ENCODE results near the gene CCNK. TPM values are rescaled to one million over a fixed set of nuclear protein-coding genes. Genes with fewer than 3 reads are reported as not detected.

CCNK gene
- total RNA-seq, 1 experiment from 2014 or later: 84.7 TPM

- TF ChIP-seq AFF4 (CRISPR knock-in tag; IDR thresholded peaks at IDR 0.05; ENCODE audit: borderline replicate concordance): no peak
- TF ChIP-seq ZNF281 (CRISPR knock-in tag; IDR thresholded peaks at IDR 0.05): no peak
- no peak for TF ChIP-seq MXD4 (CRISPR knock-in tag; IDR thresholded peaks at IDR 0.05; ENCODE audit: borderline replicate concordance)
- TF ChIP-seq ESRRA (CRISPR knock-in tag; IDR thresholded peaks at IDR 0.05; ENCODE audit: borderline replicate concordance): no peak
- TF ChIP-seq CDX4 (CRISPR knock-in tag; IDR thresholded peaks at IDR 0.05; ENCODE audit: borderline replicate concordance): no peak
- no peak for TF ChIP-seq ZNF317 (CRISPR knock-in tag; IDR thresholded peaks at IDR 0.05; ENCODE audit: borderline replicate concordance, low read depth)
- TF ChIP-seq PRRX2 (CRISPR knock-in tag; IDR thresholded peaks at IDR 0.05): no peak
- TF ChIP-seq SP1 (CRISPR knock-in tag; conservative IDR thresholded peaks at IDR 0.05): peak; percentile 87
- TF ChIP-seq ZNF121 (CRISPR knock-in tag; IDR thresholded peaks at IDR 0.05): no peak
- TF ChIP-seq HMGA2 (CRISPR knock-in tag; IDR thresholded peaks at IDR 0.05): no peak
- TF ChIP-seq OVOL2 (CRISPR knock-in tag; IDR thresholded peaks at IDR 0.05; ENCODE audit: borderline replicate concordance): no peak
- TF ChIP-seq FOXJ3 (CRISPR knock-in tag; IDR thresholded peaks at IDR 0.05; ENCODE audit: borderline replicate concordance): no peak
- TF ChIP-seq USF2 (CRISPR knock-in tag; IDR thresholded peaks at IDR 0.05): no peak
- TF ChIP-seq ZMAT4 (CRISPR knock-in tag; IDR thresholded peaks at IDR 0.05): no peak
- TF ChIP-seq TEAD4 (CRISPR knock-in tag; IDR thresholded peaks at IDR 0.05): no peak
Measured at GRCh38 chr14:99480917-99481744, at the start of gene CCNK (continued).

GRCh38 chr14:99431986-99432385, 49.2 kb upstream of the CCNK start:
- Mint-ChIP-seq H3K27me3 (ENCODE audit: low read depth) (no peaks in the 10 kb centered on the region), H3K9me3 (peaks cover 21% of the 10 kb centered on the region), H3K36me3 (peaks cover 49% of the 10 kb centered on the region), H3K27ac (no peak overlapping the region), H3K4me3 (no peak overlapping the region), H3K4me1 (no peaks in the 10 kb centered on the region)
- no peak for DNase-seq (ENCODE audit: low spot score)
- ATAC-seq: no peak
- ChIA-PET POLR2A (no interaction called here), CTCF (no interaction called here)
- TF ChIP-seq OVOL2 (CRISPR knock-in tag; IDR thresholded peaks at IDR 0.05; ENCODE audit: borderline replicate concordance): no peak
- TF ChIP-seq ZNF232 (CRISPR knock-in tag; IDR thresholded peaks at IDR 0.05): no peak
- no peak for TF ChIP-seq TCF7 (CRISPR knock-in tag; IDR thresholded peaks at IDR 0.05; ENCODE audit: low read depth)

Measured in WTC11 (cell line).